ENCODE measurements around the gene KL.

The KL gene
- long read RNA-seq, partial matches to known transcripts, result 1 of 3 reads
- long read RNA-seq, other reads (novel, unspliced or antisense), result 2 of 3 reads

DNA sequence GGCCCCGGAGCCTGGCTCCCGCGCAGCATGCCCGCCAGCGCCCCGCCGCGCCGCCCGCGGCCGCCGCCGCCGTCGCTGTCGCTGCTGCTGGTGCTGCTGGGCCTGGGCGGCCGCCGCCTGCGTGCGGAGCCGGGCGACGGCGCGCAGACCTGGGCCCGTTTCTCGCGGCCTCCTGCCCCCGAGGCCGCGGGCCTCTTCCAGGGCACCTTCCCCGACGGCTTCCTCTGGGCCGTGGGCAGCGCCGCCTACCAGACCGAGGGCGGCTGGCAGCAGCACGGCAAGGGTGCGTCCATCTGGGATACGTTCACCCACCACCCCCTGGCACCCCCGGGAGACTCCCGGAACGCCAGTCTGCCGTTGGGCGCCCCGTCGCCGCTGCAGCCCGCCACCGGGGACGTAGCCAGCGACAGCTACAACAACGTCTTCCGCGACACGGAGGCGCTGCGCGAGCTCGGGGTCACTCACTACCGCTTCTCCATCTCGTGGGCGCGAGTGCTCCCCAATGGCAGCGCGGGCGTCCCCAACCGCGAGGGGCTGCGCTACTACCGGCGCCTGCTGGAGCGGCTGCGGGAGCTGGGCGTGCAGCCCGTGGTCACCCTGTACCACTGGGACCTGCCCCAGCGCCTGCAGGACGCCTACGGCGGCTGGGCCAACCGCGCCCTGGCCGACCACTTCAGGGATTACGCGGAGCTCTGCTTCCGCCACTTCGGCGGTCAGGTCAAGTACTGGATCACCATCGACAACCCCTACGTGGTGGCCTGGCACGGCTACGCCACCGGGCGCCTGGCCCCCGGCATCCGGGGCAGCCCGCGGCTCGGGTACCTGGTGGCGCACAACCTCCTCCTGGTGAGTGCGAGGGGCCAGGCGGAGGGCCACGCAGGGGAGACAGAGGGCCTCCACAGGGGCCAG, at the start of gene KL:
KL (plus strand) TSS at position 10 of the 909 bp plus-strand sequence; CDS start at position 28, 18 bp downstream.
- H3K27ac ChIP-seq (replicated peaks), result no peak within 1 kb of the TSS
- TF ChIP-seq, protein P1, sequence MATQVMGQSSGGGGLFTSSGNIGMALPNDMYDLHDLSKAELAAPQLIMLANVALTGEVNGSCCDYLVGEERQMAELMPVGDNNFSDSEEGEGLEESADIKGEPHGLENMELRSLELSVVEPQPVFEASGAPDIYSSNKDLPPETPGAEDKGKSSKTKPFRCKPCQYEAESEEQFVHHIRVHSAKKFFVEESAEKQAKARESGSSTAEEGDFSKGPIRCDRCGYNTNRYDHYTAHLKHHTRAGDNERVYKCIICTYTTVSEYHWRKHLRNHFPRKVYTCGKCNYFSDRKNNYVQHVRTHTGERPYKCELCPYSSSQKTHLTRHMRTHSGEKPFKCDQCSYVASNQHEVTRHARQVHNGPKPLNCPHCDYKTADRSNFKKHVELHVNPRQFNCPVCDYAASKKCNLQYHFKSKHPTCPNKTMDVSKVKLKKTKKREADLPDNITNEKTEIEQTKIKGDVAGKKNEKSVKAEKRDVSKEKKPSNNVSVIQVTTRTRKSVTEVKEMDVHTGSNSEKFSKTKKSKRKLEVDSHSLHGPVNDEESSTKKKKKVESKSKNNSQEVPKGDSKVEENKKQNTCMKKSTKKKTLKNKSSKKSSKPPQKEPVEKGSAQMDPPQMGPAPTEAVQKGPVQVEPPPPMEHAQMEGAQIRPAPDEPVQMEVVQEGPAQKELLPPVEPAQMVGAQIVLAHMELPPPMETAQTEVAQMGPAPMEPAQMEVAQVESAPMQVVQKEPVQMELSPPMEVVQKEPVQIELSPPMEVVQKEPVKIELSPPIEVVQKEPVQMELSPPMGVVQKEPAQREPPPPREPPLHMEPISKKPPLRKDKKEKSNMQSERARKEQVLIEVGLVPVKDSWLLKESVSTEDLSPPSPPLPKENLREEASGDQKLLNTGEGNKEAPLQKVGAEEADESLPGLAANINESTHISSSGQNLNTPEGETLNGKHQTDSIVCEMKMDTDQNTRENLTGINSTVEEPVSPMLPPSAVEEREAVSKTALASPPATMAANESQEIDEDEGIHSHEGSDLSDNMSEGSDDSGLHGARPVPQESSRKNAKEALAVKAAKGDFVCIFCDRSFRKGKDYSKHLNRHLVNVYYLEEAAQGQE (IDR thresholded peaks at IDR 0.05; ENCODE audit: insufficient replicate concordance, low read depth), result no peak
- TF ChIP-seq SPI1 (IDR thresholded peaks at IDR 0.05; ENCODE audit: borderline replicate concordance, low read depth) (no peak), POLR2AphosphoS5 (IDR thresholded peaks at IDR 0.05; ENCODE audit: low read depth) (no peak), GABPA (IDR thresholded peaks at IDR 0.05; ENCODE audit: low read depth) (no peak)
- TF ChIP-seq, protein P2, sequence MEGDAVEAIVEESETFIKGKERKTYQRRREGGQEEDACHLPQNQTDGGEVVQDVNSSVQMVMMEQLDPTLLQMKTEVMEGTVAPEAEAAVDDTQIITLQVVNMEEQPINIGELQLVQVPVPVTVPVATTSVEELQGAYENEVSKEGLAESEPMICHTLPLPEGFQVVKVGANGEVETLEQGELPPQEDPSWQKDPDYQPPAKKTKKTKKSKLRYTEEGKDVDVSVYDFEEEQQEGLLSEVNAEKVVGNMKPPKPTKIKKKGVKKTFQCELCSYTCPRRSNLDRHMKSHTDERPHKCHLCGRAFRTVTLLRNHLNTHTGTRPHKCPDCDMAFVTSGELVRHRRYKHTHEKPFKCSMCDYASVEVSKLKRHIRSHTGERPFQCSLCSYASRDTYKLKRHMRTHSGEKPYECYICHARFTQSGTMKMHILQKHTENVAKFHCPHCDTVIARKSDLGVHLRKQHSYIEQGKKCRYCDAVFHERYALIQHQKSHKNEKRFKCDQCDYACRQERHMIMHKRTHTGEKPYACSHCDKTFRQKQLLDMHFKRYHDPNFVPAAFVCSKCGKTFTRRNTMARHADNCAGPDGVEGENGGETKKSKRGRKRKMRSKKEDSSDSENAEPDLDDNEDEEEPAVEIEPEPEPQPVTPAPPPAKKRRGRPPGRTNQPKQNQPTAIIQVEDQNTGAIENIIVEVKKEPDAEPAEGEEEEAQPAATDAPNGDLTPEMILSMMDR (IDR thresholded peaks at IDR 0.05; ENCODE audit: insufficient read depth, low read length), result no peak
- peak within 1 kb of the TSS; percentile 46 for H3K4me3 ChIP-seq (replicated peaks; ENCODE audit: insufficient read depth, low read length)
- peak in 1 of 2 experiments; percentile 49 for DNase-seq (ENCODE audit: low read depth in 1 of 2, low spot score in 1 of 2)
- H3K27me3 ChIP-seq (ENCODE audit: insufficient read depth, poor library complexity, severe bottlenecking), result peaks cover 35% of the 10 kb centered on the region

DNA sequence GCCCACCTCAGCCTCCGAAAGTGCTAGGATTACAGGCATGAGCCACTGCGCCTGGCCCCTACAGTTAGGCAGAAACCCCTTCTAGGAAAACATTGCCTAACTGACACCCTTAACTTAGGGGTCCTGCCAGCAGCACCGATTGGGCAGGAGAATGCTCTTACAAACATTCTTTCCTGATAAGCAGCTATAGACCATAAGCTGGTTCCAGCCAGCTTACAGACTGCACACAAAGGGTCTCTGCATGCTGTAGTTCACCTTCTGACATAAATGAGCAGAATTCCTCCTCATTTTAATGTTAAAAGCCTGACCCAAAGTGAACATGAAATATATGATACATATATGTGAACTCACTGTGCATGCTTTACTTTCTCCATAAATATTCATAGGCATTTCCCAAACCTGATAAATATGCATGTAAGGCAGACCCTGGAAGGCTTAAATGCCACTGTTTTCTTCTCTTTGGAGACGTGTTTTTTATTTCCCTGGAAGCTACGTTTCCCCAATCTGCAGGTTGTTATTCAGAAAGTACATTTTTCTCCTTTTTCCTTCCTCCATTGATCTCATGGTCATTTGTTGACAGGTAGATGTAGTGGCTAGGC, 48.5 kb upstream of the KL start:
- Histone ChIP-seq H3K27ac (replicated peaks) (no peak overlapping the region), H3K27me3 (ENCODE audit: insufficient read depth, poor library complexity, severe bottlenecking) (no peaks in the 10 kb centered on the region), H3K4me3 (replicated peaks; ENCODE audit: insufficient read depth, low read length) (no peak overlapping the region)
- TF ChIP-seq, protein P2 (IDR thresholded peaks at IDR 0.05; ENCODE audit: insufficient read depth, low read length), result no peak
- TF ChIP-seq POLR2AphosphoS5 (IDR thresholded peaks at IDR 0.05; ENCODE audit: low read depth) (no peak), GABPA (IDR thresholded peaks at IDR 0.05; ENCODE audit: low read depth) (no peak), SPI1 (IDR thresholded peaks at IDR 0.05; ENCODE audit: borderline replicate concordance, low read depth) (no peak)
- TF ChIP-seq, protein P1 (IDR thresholded peaks at IDR 0.05; ENCODE audit: insufficient replicate concordance, low read depth), result no peak
- DNase-seq (ENCODE audit: low read depth in 1 of 2, low spot score in 1 of 2), result no peak

DNA sequence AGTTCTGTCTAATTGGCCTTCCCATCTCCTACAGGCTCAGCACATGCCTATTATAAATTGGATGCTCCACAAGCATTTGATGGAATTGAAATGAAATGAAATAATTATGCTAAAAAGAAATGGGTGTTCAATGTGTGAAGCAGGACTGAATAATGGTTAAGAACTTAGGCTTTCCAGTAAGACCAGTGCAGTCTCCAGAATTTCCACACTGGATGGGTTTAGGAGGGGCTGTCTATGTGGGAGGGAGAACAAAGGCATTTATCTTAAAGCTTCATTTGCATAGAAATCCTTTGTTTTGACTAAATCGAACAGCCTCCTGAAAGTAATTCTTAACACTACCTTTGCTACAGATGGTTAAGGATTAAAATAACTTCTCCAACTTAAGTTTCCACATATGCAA, 47.9 kb upstream of the KL start:
- H3K4me3 ChIP-seq (replicated peaks; ENCODE audit: insufficient read depth, low read length), result no peak overlapping the region
- H3K27ac ChIP-seq (replicated peaks), result no peak overlapping the region
- H3K27me3 ChIP-seq (ENCODE audit: insufficient read depth, poor library complexity, severe bottlenecking), result no peaks in the 10 kb centered on the region
- DNase-seq (ENCODE audit: low read depth in 1 of 2, low spot score in 1 of 2), result no peak
- TF ChIP-seq POLR2AphosphoS5 (IDR thresholded peaks at IDR 0.05; ENCODE audit: low read depth) (no peak), SPI1 (IDR thresholded peaks at IDR 0.05; ENCODE audit: borderline replicate concordance, low read depth) (no peak), GABPA (IDR thresholded peaks at IDR 0.05; ENCODE audit: low read depth) (no peak)
- TF ChIP-seq, protein P2 (IDR thresholded peaks at IDR 0.05; ENCODE audit: insufficient read depth, low read length), result no peak
- TF ChIP-seq, protein P1 (IDR thresholded peaks at IDR 0.05; ENCODE audit: insufficient replicate concordance, low read depth), result no peak

Measured in HL-60 (cell line).